ENCODE data around the gene FLCN. TPM values are rescaled to one million over a fixed set of nuclear protein-coding genes. Genes with fewer than 3 reads are reported as not detected.

The FLCN gene
- total RNA-seq, 4 donors from 2014 or later = 13.2 to 82.0 (median 61.5) TPM

GRCh38 chr17:17275971-17276370 lies 39.0 kb upstream of the FLCN start:
- TF ChIP-seq CTCF (IDR thresholded peaks at IDR 0.05) (no peak), POLR2A (IDR thresholded peaks at IDR 0.05) (no peak)
- H3K36me3 ChIP-seq = no peaks in the 10 kb centered on the region

GRCh38 chr17:17269926-17270773 lies 33.2 kb upstream of the FLCN start:
- no peak overlapping the region for H3K4me3 ChIP-seq
- intact Hi-C loops (cut with DNase I; ENCODE audit: low total_unique reads) = no loop called here
- no peaks in the 10 kb centered on the region for H3K27me3 ChIP-seq
- H3K36me3 ChIP-seq = no peaks in the 10 kb centered on the region
- no peaks in the 10 kb centered on the region for H3K9me3 ChIP-seq
- H3K4me1 ChIP-seq = no peaks in the 10 kb centered on the region
- no peak overlapping the region for H3K27ac ChIP-seq
- TF ChIP-seq CTCF (IDR thresholded peaks at IDR 0.05) (no peak), POLR2A (IDR thresholded peaks at IDR 0.05) (no peak)
- DNase-seq = no peak

More at GRCh38 chr17:17275971-17276370, 39.0 kb upstream of the FLCN start:
- Histone ChIP-seq H3K27ac (no peak overlapping the region), H3K27me3 (no peaks in the 10 kb centered on the region), H3K4me3 (no peak overlapping the region), H3K4me1 (peaks cover 4 to 5% of the 10 kb centered on the region in 2 donors), H3K9me3 (no peaks in the 10 kb centered on the region)
- intact Hi-C loops (cut with DNase I; ENCODE audit: low total_unique reads) = no loop called here
- no peak for DNase-seq

GRCh38 chr17:17264430-17264829 lies 27.5 kb upstream of the FLCN start:
- Histone ChIP-seq H3K36me3 (no peaks in the 10 kb centered on the region), H3K9me3 (no peaks in the 10 kb centered on the region), H3K27ac (no peak overlapping the region), H3K27me3 (no peaks in the 10 kb centered on the region), H3K4me1 (no peaks in the 10 kb centered on the region), H3K4me3 (no peak overlapping the region)
- intact Hi-C loops (cut with DNase I; ENCODE audit: low total_unique reads) = no loop called here
- TF ChIP-seq POLR2A (IDR thresholded peaks at IDR 0.05) = no peak
- TF ChIP-seq CTCF (IDR thresholded peaks at IDR 0.05) = no peak
- no peak for DNase-seq

GRCh38 chr17:17258998-17259397 lies 22.0 kb upstream of the FLCN start:
- H3K36me3 ChIP-seq = no peaks in the 10 kb centered on the region
- DNase-seq = no peak
- H3K27me3 ChIP-seq = no peaks in the 10 kb centered on the region
- H3K4me3 ChIP-seq = no peak overlapping the region
- no peaks in the 10 kb centered on the region for H3K4me1 ChIP-seq
- intact Hi-C loops (cut with DNase I; ENCODE audit: low total_unique reads) = no loop called here
- no peaks in the 10 kb centered on the region for H3K9me3 ChIP-seq
- no peak for TF ChIP-seq CTCF (IDR thresholded peaks at IDR 0.05)
- no peak for TF ChIP-seq POLR2A (IDR thresholded peaks at IDR 0.05)
- H3K27ac ChIP-seq = no peak overlapping the region

- no peaks in the 10 kb centered on the region for H3K27me3 ChIP-seq
- no peaks in the 10 kb centered on the region for H3K9me3 ChIP-seq
- H3K4me3 ChIP-seq = no peak overlapping the region
- H3K27ac ChIP-seq = no peak overlapping the region
- no peaks in the 10 kb centered on the region for H3K4me1 ChIP-seq
- intact Hi-C loops (cut with DNase I; ENCODE audit: low total_unique reads) = no loop called here
- no peaks in the 10 kb centered on the region for H3K36me3 ChIP-seq
- TF ChIP-seq CTCF (IDR thresholded peaks at IDR 0.05) = no peak
- TF ChIP-seq POLR2A (IDR thresholded peaks at IDR 0.05) = no peak
- DNase-seq = no peak
These were observed 21.0 kb upstream of the FLCN start for GRCh38 chr17:17258011-17258410.

Measured in uterus (tissue), 4 donors.